GM10266 (cell line): ENCODE results near the gene OR10P1.
"Not testable (repeated sequence)": the region's sequence is repeated elsewhere in the genome, so short reads cannot be mapped to it uniquely, and the experiment has no call there.

Source experiments
- DNase-seq: peaks from one replicate; pipeline ENCODE4 v3.0.0; 2012; ENCODE audit errors: extremely low spot score
- TF ChIP-seq, protein P1 (sequence below): IDR thresholded peaks from 2 replicates; pipeline ENCODE4 v1.5.1; 2012; ENCODE audit warnings: mild to moderate bottlenecking, low read depth; ENCODE audit not compliant: control insufficient read depth, insufficient read depth; ENCODE audit errors: missing control alignments

Gene OR10P1, protein sequence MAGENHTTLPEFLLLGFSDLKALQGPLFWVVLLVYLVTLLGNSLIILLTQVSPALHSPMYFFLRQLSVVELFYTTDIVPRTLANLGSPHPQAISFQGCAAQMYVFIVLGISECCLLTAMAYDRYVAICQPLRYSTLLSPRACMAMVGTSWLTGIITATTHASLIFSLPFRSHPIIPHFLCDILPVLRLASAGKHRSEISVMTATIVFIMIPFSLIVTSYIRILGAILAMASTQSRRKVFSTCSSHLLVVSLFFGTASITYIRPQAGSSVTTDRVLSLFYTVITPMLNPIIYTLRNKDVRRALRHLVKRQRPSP

DNA sequence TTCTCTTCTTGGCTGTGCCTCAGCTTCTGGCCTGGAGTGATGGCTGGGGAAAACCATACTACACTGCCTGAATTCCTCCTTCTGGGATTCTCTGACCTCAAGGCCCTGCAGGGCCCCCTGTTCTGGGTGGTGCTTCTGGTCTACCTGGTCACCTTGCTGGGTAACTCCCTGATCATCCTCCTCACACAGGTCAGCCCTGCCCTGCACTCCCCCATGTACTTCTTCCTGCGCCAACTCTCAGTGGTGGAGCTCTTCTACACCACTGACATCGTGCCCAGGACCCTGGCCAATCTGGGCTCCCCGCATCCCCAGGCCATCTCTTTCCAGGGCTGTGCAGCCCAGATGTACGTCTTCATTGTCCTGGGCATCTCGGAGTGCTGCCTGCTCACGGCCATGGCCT lies at the start of gene OR10P1:
TSS of gene OR10P1 (plus strand) at position 40 of the 400 bp plus-strand sequence. CDS start at position 40, 0 bp downstream.
- DNase-seq, result no peak
- TF ChIP-seq, protein P1, sequence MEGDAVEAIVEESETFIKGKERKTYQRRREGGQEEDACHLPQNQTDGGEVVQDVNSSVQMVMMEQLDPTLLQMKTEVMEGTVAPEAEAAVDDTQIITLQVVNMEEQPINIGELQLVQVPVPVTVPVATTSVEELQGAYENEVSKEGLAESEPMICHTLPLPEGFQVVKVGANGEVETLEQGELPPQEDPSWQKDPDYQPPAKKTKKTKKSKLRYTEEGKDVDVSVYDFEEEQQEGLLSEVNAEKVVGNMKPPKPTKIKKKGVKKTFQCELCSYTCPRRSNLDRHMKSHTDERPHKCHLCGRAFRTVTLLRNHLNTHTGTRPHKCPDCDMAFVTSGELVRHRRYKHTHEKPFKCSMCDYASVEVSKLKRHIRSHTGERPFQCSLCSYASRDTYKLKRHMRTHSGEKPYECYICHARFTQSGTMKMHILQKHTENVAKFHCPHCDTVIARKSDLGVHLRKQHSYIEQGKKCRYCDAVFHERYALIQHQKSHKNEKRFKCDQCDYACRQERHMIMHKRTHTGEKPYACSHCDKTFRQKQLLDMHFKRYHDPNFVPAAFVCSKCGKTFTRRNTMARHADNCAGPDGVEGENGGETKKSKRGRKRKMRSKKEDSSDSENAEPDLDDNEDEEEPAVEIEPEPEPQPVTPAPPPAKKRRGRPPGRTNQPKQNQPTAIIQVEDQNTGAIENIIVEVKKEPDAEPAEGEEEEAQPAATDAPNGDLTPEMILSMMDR, result no peak

DNA sequence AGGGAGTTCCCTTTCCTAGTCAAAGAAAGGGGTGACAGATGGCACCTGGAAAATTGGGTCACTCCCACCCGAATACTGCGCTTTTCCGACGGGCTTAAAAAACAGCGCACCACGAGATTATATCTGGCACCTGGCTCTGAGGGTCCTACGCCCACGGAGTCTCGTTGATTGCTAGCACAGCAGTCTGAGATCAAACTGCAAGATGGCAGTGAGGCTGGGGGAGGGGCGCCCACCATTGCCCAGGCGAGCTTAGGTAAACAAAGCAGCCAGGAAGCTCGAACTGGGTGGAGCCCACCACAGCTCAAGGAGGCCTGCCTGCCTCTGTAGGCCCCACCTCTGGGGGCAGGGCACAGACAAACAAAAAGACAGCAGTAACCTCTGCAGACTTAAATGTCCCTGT lies 46.5 kb upstream of the OR10P1 start:
- DNase-seq, result not testable (repeated sequence)

DNA sequence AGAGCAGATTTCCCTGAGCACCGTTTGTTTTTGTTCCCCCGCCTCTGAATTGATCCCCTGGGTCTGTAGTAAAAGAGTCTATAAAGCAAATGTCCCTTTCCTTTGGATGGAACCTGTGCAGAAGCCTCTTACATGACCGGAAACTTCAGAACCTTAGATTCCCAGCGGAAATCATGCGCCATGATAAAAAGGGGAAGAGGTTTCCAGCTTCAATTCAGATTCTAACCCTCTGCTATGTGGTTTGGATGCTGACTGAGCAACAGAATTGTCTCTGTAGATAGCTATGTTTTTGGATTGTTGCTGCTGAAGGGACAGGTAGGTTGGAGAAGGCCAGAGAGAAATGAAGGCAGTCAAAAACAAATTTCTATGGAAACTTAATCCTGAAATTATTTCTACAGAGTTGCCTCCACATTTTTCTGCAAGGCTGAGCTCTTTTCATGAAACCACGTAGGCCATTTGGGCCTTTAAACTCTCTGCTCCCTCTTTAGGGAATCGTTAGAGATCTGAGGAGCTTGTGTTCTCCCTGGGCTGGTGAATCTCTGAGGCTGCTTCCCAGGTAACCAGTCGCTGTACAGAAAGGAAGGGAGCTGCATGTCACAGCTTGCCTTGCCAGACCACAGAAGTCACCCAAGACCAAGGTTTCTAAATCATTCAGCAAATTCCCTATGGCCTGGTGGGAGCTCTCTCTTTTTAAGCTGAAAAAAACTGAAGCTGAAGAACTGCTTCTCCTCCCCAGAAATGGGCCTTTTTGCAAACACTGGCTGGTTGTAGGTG lies 28.7 kb upstream of the OR10P1 start:
- TF ChIP-seq, protein P1, result no peak
- no peak for DNase-seq

DNA sequence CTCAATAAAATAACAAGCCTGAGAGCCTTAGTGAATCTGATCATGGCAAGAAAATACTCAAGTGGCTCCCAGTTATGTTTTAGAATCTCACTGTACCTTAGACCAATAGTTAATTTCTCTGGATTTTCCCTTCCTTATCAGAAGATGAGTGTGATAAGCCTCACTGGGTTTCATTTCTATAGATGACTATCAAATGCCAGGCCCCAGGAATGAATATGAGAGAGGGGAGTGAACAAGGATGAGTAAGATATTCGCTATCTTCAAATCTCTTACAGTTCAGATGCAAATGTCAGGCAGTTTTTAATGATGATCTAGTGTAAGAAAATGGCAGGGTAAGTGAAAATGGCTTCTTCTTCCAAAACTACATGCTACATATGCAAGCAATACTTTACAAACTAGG lies 26.1 kb upstream of the OR10P1 start:
- TF ChIP-seq, protein P1, result no peak
- DNase-seq, result no peak

DNA sequence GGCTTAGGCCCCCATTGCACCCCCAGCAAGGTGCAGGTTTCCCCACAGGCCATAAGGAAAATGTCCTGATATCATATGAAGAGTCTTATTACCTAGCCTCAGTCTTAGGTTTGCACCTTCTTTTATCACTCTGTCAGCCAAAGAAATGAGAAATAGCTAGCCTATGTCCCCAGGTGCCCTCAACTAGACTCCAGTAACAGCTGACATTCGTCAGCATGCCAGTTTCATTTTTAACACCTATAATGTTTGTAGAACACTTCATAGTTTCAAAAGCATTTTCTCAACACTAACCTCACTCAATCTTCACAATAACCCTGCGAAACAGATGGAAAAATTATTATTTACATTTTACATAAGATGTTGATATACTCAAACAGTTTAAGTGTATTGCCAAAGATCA lies 24.0 kb upstream of the OR10P1 start:
- DNase-seq, result no peak
- TF ChIP-seq, protein P1, result no peak

DNA sequence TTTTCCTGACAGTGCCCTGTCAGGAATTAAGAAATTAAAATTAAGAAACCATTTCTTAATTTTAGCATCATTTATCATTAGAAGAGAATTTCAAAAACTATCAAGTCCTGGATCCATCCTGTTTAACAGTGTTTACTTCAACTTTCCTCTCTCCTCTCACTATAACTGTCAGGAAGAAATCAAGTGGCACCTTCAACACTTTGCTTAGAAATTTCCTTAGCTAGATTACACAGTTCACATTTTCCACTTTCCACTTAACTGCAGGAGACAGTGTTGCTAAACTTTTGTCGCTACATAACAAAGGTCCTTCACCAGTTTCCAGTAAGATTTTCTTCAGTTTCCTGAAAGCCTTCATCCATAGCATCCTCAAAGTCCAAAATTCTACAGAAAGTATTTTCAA lies 21.9 kb upstream of the OR10P1 start:
- DNase-seq, result no peak
- TF ChIP-seq, protein P1, result no peak

DNA sequence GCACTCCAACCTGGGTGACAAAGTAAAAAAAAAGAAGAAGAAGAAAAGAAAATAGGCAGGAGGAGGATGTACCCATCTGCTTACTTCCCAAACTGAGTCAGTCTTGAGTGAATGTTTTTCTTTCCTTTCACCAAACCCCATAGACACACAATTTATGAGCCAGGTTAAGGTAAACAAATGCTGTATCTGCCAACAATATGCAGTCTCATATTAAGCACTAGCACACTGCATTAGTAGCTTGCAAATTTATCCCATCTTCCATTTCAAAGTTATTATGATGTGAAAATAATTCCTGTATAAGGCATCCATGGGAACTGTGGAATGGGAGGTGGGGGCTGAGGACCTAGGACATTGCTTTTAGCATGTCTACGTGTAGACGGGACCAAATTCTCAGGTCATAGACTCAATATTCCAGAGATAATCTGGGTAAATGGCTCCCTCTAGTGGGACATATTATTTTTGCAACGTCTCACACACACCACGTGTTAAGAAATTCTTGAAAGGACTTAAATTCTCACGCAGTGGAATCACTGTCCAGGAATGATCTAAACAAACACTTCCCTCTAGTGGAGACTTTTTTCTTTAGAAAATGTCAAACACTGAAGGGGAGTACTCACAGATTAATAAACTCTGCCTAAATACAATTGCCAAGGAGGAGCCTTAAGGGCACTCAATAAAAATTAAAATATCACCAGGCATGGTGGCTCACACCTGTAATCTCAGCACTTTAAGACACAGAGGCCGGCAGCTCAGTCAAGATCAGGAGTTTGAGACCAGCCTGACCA lies 17.1 kb upstream of the OR10P1 start:
- TF ChIP-seq, protein P1, result peak; percentile 69
- peak; percentile 56 for DNase-seq
